Endothelial cell of umbilical vein (primary cell): ENCODE data around the gene RBM20. TPM values are rescaled to one million over a fixed set of nuclear protein-coding genes. Genes with fewer than 3 reads are reported as not detected.

ENCODE experiments used
- BruUV-seq: library from RNA; stranded (reverse); fragments of 400-500 nt; replicated peaks from 2 replicates; lab custom pipeline; 2021; lab: Mats Ljungman, UMichigan
- CTCF ChIA-PET: fragments of 300-600, 350-600 bp; sonication (Branson Sonifier 250); formaldehyde crosslinking; loops from one replicate; lab custom pipeline; 2021; ENCODE audit warnings: antibody characterized with exemption, inconsistent platforms; lab: Charles Lee
- POLR2A ChIA-PET: fragments of 300-600, 350-600 bp; sonication (Branson Sonifier 250); formaldehyde crosslinking; loops from one replicate; lab custom pipeline; 2021; ENCODE audit warnings: antibody characterized with exemption, inconsistent platforms; lab: Charles Lee
- DNase-seq: peaks from one replicate; pipeline ENCODE4 v3.0.0-alpha.2; 2011; ENCODE audit warnings: low read depth, low spot score
- FAIRE-seq: peaks from 2 replicates; lab custom pipeline; 2011; peaks lifted over from hg19 to GRCh38; lab: Jason Lieb, UNC
- H2AFZ ChIP-seq: 2 replicates; pipeline ENCODE4 v1.6.0; 2012; ENCODE audit warnings: low read depth, low read length, control low read depth, inconsistent platforms
- H3K27ac ChIP-seq: 2 replicates; pipeline ENCODE4 v1.5.1; 2011; ENCODE audit warnings: low read depth, mild to moderate bottlenecking, control low read depth, low read length, moderate library complexity; ENCODE audit not compliant: insufficient read depth
- H3K27me3 ChIP-seq, 2 experiments: 2 replicates each; pipeline versions ENCODE4 v1.6.0 to v1.6.1; 2011; ENCODE audit warnings: low read length in 2 of 2, mixed read lengths in 1 of 2; ENCODE audit not compliant: control insufficient read depth in 2 of 2, insufficient read depth in 2 of 2
- H3K36me3 ChIP-seq, 2 experiments: 2 replicates in 1 of 2; 3 replicates in 1 of 2; pipeline ENCODE4 v1.5.1; 2011; ENCODE audit warnings: low read length in 2 of 2, mild to moderate bottlenecking in 1 of 2, moderate library complexity in 1 of 2; ENCODE audit not compliant: control insufficient read depth in 2 of 2, insufficient read depth in 2 of 2; ENCODE audit errors: extremely low read depth in 1 of 2
- H3K4me1 ChIP-seq: 3 replicates; pipeline ENCODE4 v1.5.1; 2011; ENCODE audit warnings: mild to moderate bottlenecking, low read length; ENCODE audit not compliant: control insufficient read depth, insufficient read depth; ENCODE audit errors: extremely low read depth
- H3K4me2 ChIP-seq: 2 replicates; pipeline ENCODE4 v1.6.1; 2011; ENCODE audit warnings: low read length, control low read depth, mixed read lengths; ENCODE audit not compliant: insufficient read depth
- H3K4me3 ChIP-seq, 3 experiments: fragments of 200-600 bp in 1 of 3; sonication (generic), shearing (Covaris generic) in 1 of 3; replicated peaks in 1 of 3; 2 replicates each; pipeline ENCODE4 v1.5.1; 2011 to 2016; ENCODE audit warnings: control low read depth in 3 of 3, low read length in 3 of 3, mild to moderate bottlenecking in 2 of 3, inconsistent platforms in 1 of 3, low read depth in 1 of 3, moderate library complexity in 1 of 3; ENCODE audit not compliant: insufficient read depth in 1 of 3
- H3K79me2 ChIP-seq: 2 replicates; pipeline ENCODE4 v1.6.0; 2012; ENCODE audit warnings: low read length, inconsistent platforms; ENCODE audit not compliant: control insufficient read depth, insufficient read depth
- H3K9ac ChIP-seq: replicated peaks from 2 replicates; pipeline ENCODE3; 2011; ENCODE audit warnings: low read length, control low read depth; ENCODE audit not compliant: insufficient read depth; ENCODE audit errors: extremely low read depth
- H3K9me1 ChIP-seq: replicated peaks from 3 replicates; pipeline ENCODE4 v1.6.0; 2011; ENCODE audit warnings: mild to moderate bottlenecking, low read length; ENCODE audit not compliant: control insufficient read depth, insufficient read depth; ENCODE audit errors: extremely low read depth
- H3K9me3 ChIP-seq: replicated peaks from 2 replicates; pipeline ENCODE4 v1.5.1; 2012; ENCODE audit warnings: low read length, inconsistent platforms; ENCODE audit not compliant: control insufficient read depth, insufficient read depth
- H4K20me1 ChIP-seq: replicated peaks from 2 replicates; pipeline ENCODE3; 2011; ENCODE audit warnings: mild to moderate bottlenecking, low read length; ENCODE audit not compliant: control insufficient read depth, insufficient read depth; ENCODE audit errors: extremely low read depth
- EZH2 ChIP-seq: IDR thresholded peaks from 2 replicates; pipeline ENCODE4 v1.6.1; 2012; ENCODE audit warnings: borderline replicate concordance, low read depth, mild to moderate bottlenecking, moderate library complexity, low read length, inconsistent platforms; ENCODE audit not compliant: severe bottlenecking
- FOS ChIP-seq: IDR thresholded peaks from 2 replicates; pipeline ENCODE4 v1.6.1; 2011; ENCODE audit warnings: mild to moderate bottlenecking, low read length, moderate library complexity, borderline replicate concordance; ENCODE audit not compliant: insufficient read depth
- GATA2 ChIP-seq: IDR thresholded peaks from 2 replicates; pipeline ENCODE4 v1.7.0; 2011; ENCODE audit warnings: low read depth, mild to moderate bottlenecking, moderate library complexity, mixed read lengths, low read length; ENCODE audit not compliant: insufficient read length, insufficient read depth
- JUN ChIP-seq: IDR thresholded peaks from 2 replicates; pipeline ENCODE4 v1.6.1; 2011; ENCODE audit warnings: borderline replicate concordance, low read depth; ENCODE audit not compliant: insufficient read length, insufficient read depth
- MYC ChIP-seq: IDR thresholded peaks from one replicate; pipeline ENCODE4 v1.6.1; 2011; ENCODE audit warnings: mild to moderate bottlenecking, low read depth, low read length
- POLR2A ChIP-seq: IDR thresholded peaks from 2 replicates; pipeline ENCODE4 v1.6.1; 2012; ENCODE audit warnings: low read depth, mild to moderate bottlenecking, control low read depth, low read length
- POLR2AphosphoS5 ChIP-seq: IDR thresholded peaks from 2 replicates; pipeline ENCODE4 v1.6.1; 2012; ENCODE audit warnings: low read depth, mild to moderate bottlenecking, control low read depth, low read length, moderate library complexity; ENCODE audit not compliant: insufficient read depth
- dilution Hi-C: fragments of 300-500 bp; cut with MboI; formaldehyde crosslinking; loops from one replicate; pipeline ENCODE4 v1.15.0; 2019; ENCODE audit warnings: low sequenced_read_pairs; ENCODE audit not compliant: extremely low pct_ligation_motif_present
- intact Hi-C: fragments of 100-400 bp; cut with micrococcal nuclease; formaldehyde crosslinking; loops from one replicate; pipeline ENCODE4 v1.10.0; 2022
- polyA plus RNA-seq, 4 experiments: library from polyadenylated mRNA; depleted of rRNA in 3 of 4; stranded (reverse) in 3 of 4; unstranded in 1 of 4; fragments of >200 nt; gene quantifications; 2 replicates each; pipeline versions ENCODE4 v1.2.1 to v1.2.3, GENCODE V29; 2011 to 2012; ENCODE audit warnings: missing spikeins in 1 of 4
- total RNA-seq: library from RNA; stranded (reverse); gene quantifications from 2 replicates; pipeline ENCODE4 v1.2.3, GENCODE V29; 2021
- TF ChIP-seq, protein P1 (sequence below): IDR thresholded peaks from 2 replicates; pipeline ENCODE4 v1.6.1; 2011; ENCODE audit not compliant: insufficient read depth, insufficient read length
- TF ChIP-seq, protein P2 (sequence below), 2 donors: IDR thresholded peaks; 1 replicate in 1 of 2; 2 replicates in 1 of 2; pipeline ENCODE4 v1.5.1; 2011; ENCODE audit warnings: low read length in 2 of 2, mild to moderate bottlenecking in 2 of 2, moderate library complexity in 2 of 2, control low read depth in 1 of 2, inconsistent platforms in 1 of 2, low read depth in 1 of 2; ENCODE audit not compliant: insufficient read depth in 1 of 2; ENCODE audit errors: extremely low read depth in 1 of 2

Gene RBM20
- total and polyA plus RNA-seq, 2 donors (not counting 3 experiments of a cell fraction or from before 2014, with no cell fraction given): 0.04 TPM; not detected in 1

DNA sequence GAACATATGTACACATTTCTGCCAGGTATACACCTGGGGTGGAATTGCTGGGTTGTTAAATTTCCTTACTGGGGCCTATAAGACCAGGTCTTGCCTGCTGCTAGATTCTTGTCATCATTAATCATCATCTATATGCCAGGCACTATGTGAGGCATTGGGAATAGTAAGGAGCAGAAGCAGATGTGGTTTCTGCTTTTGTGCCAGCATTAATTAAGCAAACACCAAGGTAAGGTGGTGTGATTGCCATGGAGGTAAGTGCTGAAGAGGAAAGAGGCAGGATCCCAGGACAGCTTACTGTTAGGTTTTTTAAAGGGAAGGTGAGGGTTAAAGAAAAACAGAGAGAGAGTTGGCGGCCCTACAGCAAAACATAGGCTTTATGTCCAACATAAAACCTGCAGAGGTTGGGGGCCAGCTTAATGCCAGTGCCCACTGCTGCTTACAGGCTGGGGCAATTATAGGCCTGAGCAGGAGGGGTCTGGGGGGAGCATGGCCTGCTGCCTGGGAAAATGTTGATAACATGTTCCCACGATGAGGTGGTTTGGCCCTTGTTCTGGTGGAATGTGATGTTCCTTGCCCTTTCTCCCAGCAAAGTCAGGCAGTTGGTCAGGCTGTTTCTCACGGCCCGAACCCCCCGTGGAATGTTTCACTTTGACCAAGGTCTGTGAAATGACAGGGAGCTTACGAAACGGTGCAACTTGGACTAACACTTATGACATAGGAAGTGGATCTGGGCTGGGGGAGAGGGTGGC is 93.9 kb downstream of the RBM20 start:
- no peaks in the 10 kb centered on the region for H3K79me2 ChIP-seq
- intact Hi-C loops (no loop called here), dilution Hi-C loops (no loop called here)
- no peak overlapping the region for H3K4me3 ChIP-seq
- no peak overlapping the region for H3K9ac ChIP-seq
- no peak overlapping the region for H3K27ac ChIP-seq
- no peak for DNase-seq
- BruUV-seq: no TSS peak
- H2AFZ ChIP-seq: no peak overlapping the region
- H3K4me2 ChIP-seq: no peak overlapping the region
- H3K27me3 ChIP-seq: peaks cover 0 to 5% of the 10 kb centered on the region in 2 experiments
- H3K9me1 ChIP-seq: no peaks in the 10 kb centered on the region
- CTCF ChIA-PET: interaction anchor here (0.9 kb wide), 1 partner anchor 144 kb away, joined by 3 read pairs; no protein-coding TSS in a partner anchor
- POLR2A ChIA-PET: no interaction called here
- H4K20me1 ChIP-seq: no peaks in the 10 kb centered on the region
- H3K36me3 ChIP-seq: no peaks in the 10 kb centered on the region
- no peaks in the 10 kb centered on the region for H3K4me1 ChIP-seq
- FAIRE-seq: no peak
- no peak for TF ChIP-seq EZH2
- TF ChIP-seq, protein P1, sequence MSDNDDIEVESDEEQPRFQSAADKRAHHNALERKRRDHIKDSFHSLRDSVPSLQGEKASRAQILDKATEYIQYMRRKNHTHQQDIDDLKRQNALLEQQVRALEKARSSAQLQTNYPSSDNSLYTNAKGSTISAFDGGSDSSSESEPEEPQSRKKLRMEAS: no peak
- no peak for TF ChIP-seq JUN
- TF ChIP-seq MYC: no peak
- TF ChIP-seq POLR2A: no peak
- no peak for TF ChIP-seq GATA2
- TF ChIP-seq, protein P2, sequence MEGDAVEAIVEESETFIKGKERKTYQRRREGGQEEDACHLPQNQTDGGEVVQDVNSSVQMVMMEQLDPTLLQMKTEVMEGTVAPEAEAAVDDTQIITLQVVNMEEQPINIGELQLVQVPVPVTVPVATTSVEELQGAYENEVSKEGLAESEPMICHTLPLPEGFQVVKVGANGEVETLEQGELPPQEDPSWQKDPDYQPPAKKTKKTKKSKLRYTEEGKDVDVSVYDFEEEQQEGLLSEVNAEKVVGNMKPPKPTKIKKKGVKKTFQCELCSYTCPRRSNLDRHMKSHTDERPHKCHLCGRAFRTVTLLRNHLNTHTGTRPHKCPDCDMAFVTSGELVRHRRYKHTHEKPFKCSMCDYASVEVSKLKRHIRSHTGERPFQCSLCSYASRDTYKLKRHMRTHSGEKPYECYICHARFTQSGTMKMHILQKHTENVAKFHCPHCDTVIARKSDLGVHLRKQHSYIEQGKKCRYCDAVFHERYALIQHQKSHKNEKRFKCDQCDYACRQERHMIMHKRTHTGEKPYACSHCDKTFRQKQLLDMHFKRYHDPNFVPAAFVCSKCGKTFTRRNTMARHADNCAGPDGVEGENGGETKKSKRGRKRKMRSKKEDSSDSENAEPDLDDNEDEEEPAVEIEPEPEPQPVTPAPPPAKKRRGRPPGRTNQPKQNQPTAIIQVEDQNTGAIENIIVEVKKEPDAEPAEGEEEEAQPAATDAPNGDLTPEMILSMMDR (IDR thresholded peaks at IDR 0.05; ENCODE audit: extremely low read depth in 1 of 2, insufficient read depth in 1 of 2, low read depth in 1 of 2, low read length in 2 of 2): no peak
- no peak for TF ChIP-seq POLR2AphosphoS5
- TF ChIP-seq FOS: no peak
- no peaks in the 10 kb centered on the region for H3K9me3 ChIP-seq
